Natural killer cell (primary cell): ENCODE results near the gene KREMEN2. TPM values are rescaled to one million over a fixed set of nuclear protein-coding genes. Genes with fewer than 3 reads are reported as not detected.

Experiments
- ATAC-seq, 3 donors: fragments of 150-1000 bp in 2 of 3; fragments of 200-7000 bp in 1 of 3; cut with Tn5 transposase; 1 replicate in 1 of 3; 2 replicates in 2 of 3; pipeline ENCODE4 v1.10.0; 2021; ENCODE audit warnings: mild to moderate bottlenecking in 2 of 3, moderate library complexity in 2 of 3
- DNase-seq, 2 donors: peaks; one replicate each; pipeline versions ENCODE4 v3.0.0 to v3.0.0-alpha.2; 2013 to 2021; ENCODE audit warnings: mixed read lengths in 1 of 2
- H3K27ac ChIP-seq: one replicate; pipeline ENCODE4 v1.5.1; 2013; ENCODE audit warnings: mild to moderate bottlenecking, low read length
- H3K27me3 ChIP-seq: one replicate; pipeline ENCODE4 v1.6.1; 2013; ENCODE audit warnings: low read length; ENCODE audit not compliant: control insufficient read depth, insufficient read depth
- H3K36me3 ChIP-seq: one replicate; pipeline ENCODE4 v1.6.1; 2013; ENCODE audit warnings: low read length; ENCODE audit not compliant: control insufficient read depth, insufficient read depth
- H3K4me1 ChIP-seq: one replicate; pipeline ENCODE4 v1.6.1; 2013; ENCODE audit warnings: low read length; ENCODE audit not compliant: control insufficient read depth, insufficient read depth
- H3K4me3 ChIP-seq: one replicate; pipeline ENCODE4 v1.5.1; 2013; ENCODE audit warnings: low read length
- H3K9me3 ChIP-seq: one replicate; pipeline ENCODE4 v1.6.1; 2013; ENCODE audit warnings: low read length; ENCODE audit not compliant: control insufficient read depth, insufficient read depth
- H3K27ac Mint-ChIP-seq, 2 donors: one replicate each; pipeline ENCODE4 v1.8.0; 2022; ENCODE audit warnings: mild to moderate bottlenecking in 2 of 2, mixed read lengths in 2 of 2, moderate library complexity in 1 of 2
- H3K27me3 Mint-ChIP-seq, 2 donors: one replicate each; pipeline ENCODE4 v1.8.0; 2022; ENCODE audit warnings: low read depth in 2 of 2, mixed read lengths in 2 of 2
- H3K36me3 Mint-ChIP-seq: one replicate; pipeline ENCODE4 v1.8.0; 2022; ENCODE audit warnings: mixed read lengths
- H3K4me1 Mint-ChIP-seq, 2 donors: one replicate each; pipeline ENCODE4 v1.8.0; 2022; ENCODE audit warnings: mixed read lengths in 2 of 2
- H3K4me3 Mint-ChIP-seq: one replicate; pipeline ENCODE4 v1.8.0; 2022; ENCODE audit warnings: mild to moderate bottlenecking, moderate library complexity, mixed read lengths
- H3K9me3 Mint-ChIP-seq, 2 donors: one replicate each; pipeline ENCODE4 v1.8.0; 2022; ENCODE audit warnings: mixed read lengths in 2 of 2
- CTCF ChIP-seq: fragments of 200-600 bp; IDR thresholded peaks from one replicate; pipeline ENCODE4 v1.8.0; 2022; ENCODE audit warnings: antibody characterized with exemption
- WGBS: methylation state at CpG from one replicate; pipeline ENCODE4 v1.1.7; 2013; ENCODE audit warnings: missing lambda C conversion rate; ENCODE audit not compliant: insufficient coverage; 5-methylcytosine and 5-hydroxymethylcytosine counted together
- intact Hi-C: fragments of 100-400 bp; cut with micrococcal nuclease; formaldehyde crosslinking; loops from one replicate; pipeline ENCODE4 v1.14.2; 2022
- total RNA-seq, 4 donors: library from RNA; stranded (reverse); fragments of 120-200 nt in 1 of 4; gene quantifications; one replicate each; pipeline versions ENCODE4 v1.2.3 to v1.2.4, GENCODE V29; 2013 to 2022

The KREMEN2 gene
- total RNA-seq, 3 donors from 2014 or later (not counting 1 experiment from before 2014, with no cell fraction given), result 0.16 TPM; not detected in 2

DNA sequence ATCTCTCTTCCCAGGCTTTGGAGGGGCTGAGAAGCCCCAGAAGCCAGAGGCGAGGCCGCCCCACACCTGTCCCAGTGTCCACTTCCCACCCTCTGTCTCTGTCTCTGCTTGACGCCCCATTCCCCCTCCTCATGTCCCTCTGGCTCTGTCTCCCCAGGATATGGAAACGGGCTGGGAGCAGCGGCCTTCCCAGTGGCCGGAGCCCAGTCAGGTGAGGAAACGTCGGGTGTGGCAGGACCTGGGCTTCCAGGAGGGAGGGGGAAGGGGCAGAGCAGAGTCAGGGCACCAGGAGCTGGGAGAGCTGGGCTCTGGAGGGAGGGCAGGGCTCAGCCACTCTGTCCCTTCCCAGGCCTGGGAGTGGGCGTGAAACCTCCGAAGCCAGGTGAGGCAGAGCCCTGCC, 26.8 kb downstream of the KREMEN2 start:
- no peak overlapping the region for H3K4me3 Mint-ChIP-seq
- no peak overlapping the region for H3K27ac Mint-ChIP-seq
- intact Hi-C loops, result no loop called here
- 78% methylated on average over 10 of the region's 10 CpGs for WGBS
- Histone ChIP-seq H3K4me3 (no peak overlapping the region), H3K27ac (no peak overlapping the region), H3K4me1 (no peaks in the 10 kb centered on the region), H3K27me3 (no peaks in the 10 kb centered on the region), H3K36me3 (no peaks in the 10 kb centered on the region), H3K9me3 (no peaks in the 10 kb centered on the region)
- DNase-seq (no peak), ATAC-seq (no peak)
- no peaks in the 10 kb centered on the region for H3K9me3 Mint-ChIP-seq
- no peaks in the 10 kb centered on the region for H3K36me3 Mint-ChIP-seq
- no peaks in the 10 kb centered on the region for H3K27me3 Mint-ChIP-seq
- no peak for TF ChIP-seq CTCF
- H3K4me1 Mint-ChIP-seq, result no peaks in the 10 kb centered on the region

- DNase-seq, result no peak
- H3K9me3 Mint-ChIP-seq, result no peaks in the 10 kb centered on the region
- ATAC-seq, result no peak
- H3K4me3 Mint-ChIP-seq, result no peak overlapping the region
- no peaks in the 10 kb centered on the region for H3K27me3 Mint-ChIP-seq
- Histone ChIP-seq H3K4me1 (no peaks in the 10 kb centered on the region), H3K27ac (no peak overlapping the region), H3K36me3 (no peaks in the 10 kb centered on the region), H3K9me3 (no peaks in the 10 kb centered on the region), H3K4me3 (no peak overlapping the region), H3K27me3 (no peaks in the 10 kb centered on the region)
- no peaks in the 10 kb centered on the region for H3K36me3 Mint-ChIP-seq
- H3K4me1 Mint-ChIP-seq, result no peaks in the 10 kb centered on the region
- 84% methylated on average over 8 of the region's 12 CpGs for WGBS
- TF ChIP-seq CTCF, result no peak
- no peak overlapping the region for H3K27ac Mint-ChIP-seq
- intact Hi-C loops, result no loop called here
These were observed 27.6 kb downstream of the KREMEN2 start for GRCh38 chr16:2991566-2992261.

DNA sequence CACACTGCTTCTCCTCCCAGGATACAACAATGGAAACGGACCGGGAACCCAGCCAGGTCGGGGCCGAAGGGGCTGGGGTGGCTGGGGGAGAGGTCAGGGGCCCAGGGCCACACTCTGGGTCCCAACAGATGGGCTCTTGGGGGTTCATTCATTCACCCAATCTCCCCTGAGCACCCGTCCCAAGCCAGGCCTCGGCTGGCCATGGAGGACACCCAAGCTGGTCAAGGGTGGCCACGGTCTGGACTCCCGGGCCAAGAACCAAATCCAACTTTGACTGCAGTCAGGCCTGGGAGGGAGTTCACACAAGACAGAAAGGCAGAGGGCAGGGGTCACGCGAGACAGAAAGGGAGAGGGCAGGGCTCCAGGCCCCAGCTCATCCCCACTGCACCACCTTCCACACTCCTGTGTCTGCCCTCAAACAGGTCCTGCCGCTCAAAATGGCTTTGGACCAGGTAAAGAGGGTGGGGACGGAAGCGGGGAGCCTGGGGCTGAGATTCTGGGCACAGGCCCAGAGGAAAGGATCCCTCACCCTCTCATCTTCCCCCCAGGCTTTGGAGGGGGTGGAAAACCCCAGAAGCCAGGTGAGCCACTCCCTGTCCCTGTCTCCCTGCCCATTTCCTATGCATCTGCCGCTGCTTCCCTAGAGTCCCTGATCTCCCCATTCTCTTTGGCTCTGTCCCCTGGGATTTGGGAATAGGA, 28.5 kb downstream of the KREMEN2 start:
- H3K4me1 Mint-ChIP-seq, result no peaks in the 10 kb centered on the region
- no peaks in the 10 kb centered on the region for H3K27me3 Mint-ChIP-seq
- ATAC-seq, result no peak
- no peaks in the 10 kb centered on the region for H3K9me3 Mint-ChIP-seq
- H3K4me1 ChIP-seq, result no peaks in the 10 kb centered on the region
- H3K36me3 Mint-ChIP-seq, result no peaks in the 10 kb centered on the region
- no peaks in the 10 kb centered on the region for H3K27me3 ChIP-seq
- H3K9me3 ChIP-seq, result no peaks in the 10 kb centered on the region
- no peak overlapping the region for H3K4me3 Mint-ChIP-seq
- intact Hi-C loops, result no loop called here
- no peak for TF ChIP-seq CTCF
- H3K36me3 ChIP-seq, result no peaks in the 10 kb centered on the region
- no peak overlapping the region for H3K27ac ChIP-seq
- H3K27ac Mint-ChIP-seq, result no peak overlapping the region
- no peak for DNase-seq
- 97% methylated on average over 12 of the region's 14 CpGs for WGBS
- H3K4me3 ChIP-seq, result no peak overlapping the region
